ENCODE data around the gene CLTCL1. TPM values are rescaled to one million over a fixed set of nuclear protein-coding genes. Genes with fewer than 3 reads are reported as not detected.

Gene CLTCL1
- total RNA-seq, 4 donors from 2014 or later = 5.7 to 11.7 (median 8.4) TPM

DNA sequence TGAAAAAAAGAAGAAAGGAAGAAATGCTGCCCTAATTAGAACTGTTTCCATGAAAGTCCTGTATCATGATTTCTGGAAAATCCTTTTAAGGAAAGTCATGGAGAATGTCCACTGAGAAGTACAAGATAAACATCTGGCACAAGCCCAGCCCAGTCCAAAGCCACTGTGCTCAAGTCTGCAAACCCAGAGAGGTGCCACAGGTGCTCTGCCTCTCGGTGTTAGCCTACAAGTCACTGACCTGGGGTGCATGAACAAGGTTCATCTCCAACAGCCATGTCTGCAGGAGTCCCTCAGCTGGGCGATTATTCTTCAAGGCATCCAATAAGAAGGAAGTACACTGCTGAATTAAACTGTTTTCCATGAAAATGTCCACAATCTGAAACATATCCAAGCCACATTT is 61.9 kb downstream of the CLTCL1 start:
- Histone ChIP-seq H3K4me1 (no peaks in the 10 kb centered on the region), H3K4me3 (no peak overlapping the region), H3K27ac (no peak overlapping the region), H3K9me3 (no peaks in the 10 kb centered on the region), H3K36me3 (peaks cover 0 to 67% of the 10 kb centered on the region in 2 donors), H3K27me3 (no peaks in the 10 kb centered on the region)
- WGBS, 2 donors (ENCODE audit: low coverage in 1 of 2) = 83 to 89% methylated on average over 1 to 2 of the region's 2 CpGs
- no peak for ATAC-seq
- TF ChIP-seq POLR2A (IDR thresholded peaks at IDR 0.05) = no peak
- TF ChIP-seq EP300 (IDR thresholded peaks at IDR 0.05) = no peak
- no peak for TF ChIP-seq POLR2AphosphoS5 (IDR thresholded peaks at IDR 0.05)
- TF ChIP-seq CTCF (IDR thresholded peaks at IDR 0.05) = no peak

DNA sequence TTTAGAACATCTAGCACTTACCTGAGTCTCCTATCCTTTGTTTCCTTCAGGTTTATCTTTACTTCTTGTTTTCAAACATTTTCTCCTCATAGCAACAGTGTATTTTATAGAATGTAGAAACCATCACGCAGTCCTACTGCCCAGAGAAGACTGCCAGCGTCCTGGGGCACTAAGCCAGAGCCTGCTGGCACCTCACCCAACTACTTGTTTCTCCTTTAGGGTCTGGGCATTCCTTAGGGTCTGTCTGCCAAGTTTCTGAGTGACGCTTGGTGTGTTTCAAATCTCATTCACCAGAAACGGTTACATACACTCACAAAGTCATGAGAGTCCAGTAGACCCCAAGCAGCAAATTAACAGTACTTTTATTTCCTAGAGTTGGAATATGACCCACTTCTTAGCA is 63.3 kb downstream of the CLTCL1 start:
- no peak overlapping the region for H3K27ac ChIP-seq
- 48 to 67% methylated on average over 1 to 4 of the region's 4 CpGs for WGBS, 2 donors (ENCODE audit: low coverage in 1 of 2)
- H3K27me3 ChIP-seq = no peaks in the 10 kb centered on the region
- TF ChIP-seq POLR2A (IDR thresholded peaks at IDR 0.05) = no peak
- no peak for TF ChIP-seq POLR2AphosphoS5 (IDR thresholded peaks at IDR 0.05)
- TF ChIP-seq CTCF (IDR thresholded peaks at IDR 0.05) = no peak
- TF ChIP-seq EP300 (IDR thresholded peaks at IDR 0.05) = no peak
- H3K36me3 ChIP-seq = peaks cover 0 to 67% of the 10 kb centered on the region in 2 donors
- no peaks in the 10 kb centered on the region for H3K4me1 ChIP-seq
- no peak for ATAC-seq
- no peaks in the 10 kb centered on the region for H3K9me3 ChIP-seq
- no peak overlapping the region for H3K4me3 ChIP-seq

DNA sequence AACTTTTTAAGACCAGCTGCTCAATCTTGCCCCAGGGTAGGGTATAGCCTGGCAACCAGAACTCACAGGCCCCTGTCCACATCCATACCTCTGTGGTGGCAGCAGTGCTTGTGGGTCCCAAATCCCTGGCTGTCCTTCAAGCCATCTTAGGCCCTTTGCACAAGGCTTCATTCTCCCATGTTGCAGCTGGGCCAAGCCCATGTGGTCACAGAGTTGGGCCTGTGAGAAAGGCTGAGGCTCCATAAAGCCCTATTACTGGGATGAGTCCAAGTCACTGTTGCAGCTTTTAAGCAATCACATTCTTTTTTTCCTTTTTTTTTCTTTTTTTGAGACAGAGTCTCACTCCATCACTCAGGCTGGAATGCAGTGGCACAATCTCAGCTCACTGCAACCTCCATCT is 65.1 kb downstream of the CLTCL1 start:
- Histone ChIP-seq H3K4me1 (no peaks in the 10 kb centered on the region), H3K9me3 (no peaks in the 10 kb centered on the region), H3K27ac (no peak overlapping the region), H3K27me3 (no peaks in the 10 kb centered on the region), H3K4me3 (no peak overlapping the region), H3K36me3 (peaks cover 0 to 69% of the 10 kb centered on the region in 2 donors)
- no peak for ATAC-seq
- TF ChIP-seq POLR2A (IDR thresholded peaks at IDR 0.05) = no peak
- no peak for TF ChIP-seq EP300 (IDR thresholded peaks at IDR 0.05)
- TF ChIP-seq POLR2AphosphoS5 (IDR thresholded peaks at IDR 0.05) = no peak
- no peak for TF ChIP-seq CTCF (IDR thresholded peaks at IDR 0.05)

DNA sequence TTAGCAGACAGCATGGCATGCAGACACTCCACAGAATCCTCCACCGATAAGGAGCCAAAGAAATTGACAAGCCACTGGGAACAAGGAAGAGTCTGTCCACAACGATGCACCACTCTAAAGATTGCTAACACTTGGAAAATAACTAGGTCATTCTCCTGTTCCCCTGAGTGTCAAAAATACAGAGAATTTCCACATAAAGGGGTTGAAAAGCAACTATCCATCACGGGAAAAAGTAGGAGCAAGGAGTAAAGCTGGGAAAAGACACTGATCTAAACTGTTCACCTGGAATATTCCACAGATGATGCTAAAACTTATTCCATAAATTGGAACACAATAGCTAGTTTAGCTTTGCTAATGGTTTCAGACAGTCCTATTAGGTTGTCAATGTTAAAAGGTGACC is 66.0 kb downstream of the CLTCL1 start:
- ATAC-seq = no peak
- TF ChIP-seq EP300 (IDR thresholded peaks at IDR 0.05) (no peak), CTCF (IDR thresholded peaks at IDR 0.05) (no peak), POLR2AphosphoS5 (IDR thresholded peaks at IDR 0.05) (no peak), POLR2A (IDR thresholded peaks at IDR 0.05) (no peak)
- H3K27me3 ChIP-seq = no peaks in the 10 kb centered on the region
- H3K27ac ChIP-seq = no peak overlapping the region
- H3K36me3 ChIP-seq = peaks cover 0 to 70% of the 10 kb centered on the region in 2 donors
- H3K4me3 ChIP-seq = no peak overlapping the region
- H3K4me1 ChIP-seq = no peaks in the 10 kb centered on the region
- H3K9me3 ChIP-seq = no peaks in the 10 kb centered on the region
- WGBS, 2 donors (ENCODE audit: low coverage in 1 of 2) = 89% methylated on average over 2 of the region's 3 CpGs; no CpG with 5 or more reads in 1 of the 2 donors

DNA sequence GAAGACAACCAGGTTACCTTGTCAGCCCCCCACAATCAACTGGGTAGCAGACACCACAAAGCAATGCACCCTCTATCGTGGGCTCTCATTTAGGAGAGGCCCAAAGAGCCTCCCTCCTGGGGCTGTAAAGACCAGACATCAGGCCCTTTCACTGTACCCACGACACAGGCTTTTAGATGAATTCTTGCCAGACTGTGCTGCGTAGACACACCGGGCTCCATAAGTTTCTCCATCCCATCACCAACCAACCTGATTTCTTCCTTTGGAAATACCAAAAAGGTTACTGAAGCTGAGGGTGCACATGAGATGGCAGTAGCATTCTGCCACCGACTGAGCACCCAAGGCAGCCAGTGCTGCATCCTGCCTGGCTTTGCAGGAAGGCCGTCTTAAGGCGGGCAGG is 66.5 kb downstream of the CLTCL1 start:
- WGBS, 2 donors (ENCODE audit: low coverage in 1 of 2) = 86% methylated on average over 7 of the region's 7 CpGs; no CpG with 5 or more reads in 1 of the 2 donors

More for the DNA sequence above, 66.5 kb downstream of the CLTCL1 start:
- H3K4me3 ChIP-seq = no peak overlapping the region
- TF ChIP-seq POLR2A (IDR thresholded peaks at IDR 0.05) (no peak), CTCF (IDR thresholded peaks at IDR 0.05) (no peak), POLR2AphosphoS5 (IDR thresholded peaks at IDR 0.05) (no peak), EP300 (IDR thresholded peaks at IDR 0.05) (no peak)
- no peak overlapping the region for H3K27ac ChIP-seq
- no peaks in the 10 kb centered on the region for H3K4me1 ChIP-seq
- H3K9me3 ChIP-seq = no peaks in the 10 kb centered on the region
- ATAC-seq = no peak
- no peaks in the 10 kb centered on the region for H3K27me3 ChIP-seq
- peaks cover 0 to 73% of the 10 kb centered on the region in 2 donors for H3K36me3 ChIP-seq
